ENCODE measurements around the gene IPO11.
"Not testable (repeated sequence)": the region's sequence is repeated elsewhere in the genome, so short reads cannot be mapped to it uniquely, and the experiment has no call there.

Gene IPO11

GRCh38 chr5:62448528-62448927, 36.0 kb downstream of the IPO11 start:
- no peak for DNase-seq (ENCODE audit: low read depth in 1 of 2, low spot score in 1 of 2)

GRCh38 chr5:62450259-62450658, 37.7 kb downstream of the IPO11 start:
- no peak for DNase-seq (ENCODE audit: low read depth in 1 of 2, low spot score in 1 of 2)

- no peak for DNase-seq (ENCODE audit: low read depth in 1 of 2, low spot score in 1 of 2)
Measured at GRCh38 chr5:62457071-62457470, 44.5 kb downstream of the IPO11 start.

GRCh38 chr5:62460578-62460983, 48.0 kb downstream of the IPO11 start:
- DNase-seq (ENCODE audit: low read depth in 1 of 2, low spot score in 1 of 2) = no peak

GRCh38 chr5:62461561-62461960, 49.0 kb downstream of the IPO11 start:
- DNase-seq (ENCODE audit: low read depth in 1 of 2, low spot score in 1 of 2) = no peak

GRCh38 chr5:62465985-62466925, 53.7 kb downstream of the IPO11 start:
- no peak for DNase-seq (ENCODE audit: low read depth in 1 of 2, low spot score in 1 of 2)

GRCh38 chr5:62473209-62473608, 60.6 kb downstream of the IPO11 start:
- DNase-seq (ENCODE audit: low read depth in 1 of 2, low spot score in 1 of 2) = no peak

GRCh38 chr5:62475072-62475471, 62.5 kb downstream of the IPO11 start:
- DNase-seq (ENCODE audit: low read depth in 1 of 2, low spot score in 1 of 2) = no peak

GRCh38 chr5:62477801-62478200, 65.2 kb downstream of the IPO11 start:
- DNase-seq (ENCODE audit: low read depth in 1 of 2, low spot score in 1 of 2) = no peak

- no peak for DNase-seq (ENCODE audit: low read depth in 1 of 2, low spot score in 1 of 2)
Measured at GRCh38 chr5:62483556-62483955, 71.0 kb downstream of the IPO11 start.

GRCh38 chr5:62486672-62487071, 74.1 kb downstream of the IPO11 start:
- DNase-seq (ENCODE audit: low read depth in 1 of 2, low spot score in 1 of 2) = no peak

- DNase-seq (ENCODE audit: low read depth in 1 of 2, low spot score in 1 of 2) = no peak
Measured at GRCh38 chr5:62488531-62488930, 76.0 kb downstream of the IPO11 start.

- DNase-seq (ENCODE audit: low read depth in 1 of 2, low spot score in 1 of 2) = no peak
Measured at GRCh38 chr5:62489471-62489870, 76.9 kb downstream of the IPO11 start.

GRCh38 chr5:62494772-62495171, 82.2 kb downstream of the IPO11 start:
- no peak for DNase-seq (ENCODE audit: low read depth in 1 of 2, low spot score in 1 of 2)

GRCh38 chr5:62496876-62497275, 84.3 kb downstream of the IPO11 start:
- no peak for DNase-seq (ENCODE audit: low read depth in 1 of 2, low spot score in 1 of 2)

- no peak for DNase-seq (ENCODE audit: low read depth in 1 of 2, low spot score in 1 of 2)
Measured at GRCh38 chr5:62498961-62499360, 86.4 kb downstream of the IPO11 start.

- DNase-seq (ENCODE audit: low read depth in 1 of 2, low spot score in 1 of 2) = no peak
Measured at GRCh38 chr5:62499756-62500155, 87.2 kb downstream of the IPO11 start.

GRCh38 chr5:62502456-62503101, 90.0 kb downstream of the IPO11 start:
- DNase-seq (ENCODE audit: low read depth in 1 of 2, low spot score in 1 of 2) = no peak

- no peak for DNase-seq (ENCODE audit: low read depth in 1 of 2, low spot score in 1 of 2)
Measured at GRCh38 chr5:62504129-62504528, 91.6 kb downstream of the IPO11 start.

- DNase-seq (ENCODE audit: low read depth in 1 of 2, low spot score in 1 of 2) = no peak
Measured at GRCh38 chr5:62506659-62507460, 94.3 kb downstream of the IPO11 start.

- not testable (repeated sequence) for DNase-seq (ENCODE audit: low read depth in 1 of 2, low spot score in 1 of 2)
Measured at GRCh38 chr5:62508760-62509159, 96.2 kb downstream of the IPO11 start.

GRCh38 chr5:62509806-62510205, 97.2 kb downstream of the IPO11 start:
- no peak for DNase-seq (ENCODE audit: low read depth in 1 of 2, low spot score in 1 of 2)
